BLaER1 treated with 17β-estradiol and CSF1 and Interleukin-3, amounts not matched to agents 10 nM and 100 nM (cell line): ENCODE data around the gene POLD4.

Experiments
- H3K27ac ChIP-seq, 11 experiments: shearing (Covaris generic); formaldehyde crosslinking; 2 replicates each; pipeline ENCODE4 v1.8.1; 2022
- H3K27me3 ChIP-seq, 11 experiments: shearing (Covaris generic); formaldehyde crosslinking; 2 replicates each; pipeline ENCODE4 v1.8.1; 2022
- H3K36me3 ChIP-seq, 11 experiments: shearing (Covaris generic); formaldehyde crosslinking; 2 replicates each; pipeline ENCODE4 v1.8.1; 2022
- H3K4me1 ChIP-seq, 10 experiments: shearing (Covaris generic); formaldehyde crosslinking; 2 replicates each; pipeline ENCODE4 v1.8.1; 2022
- H3K4me2 ChIP-seq, 11 experiments: shearing (Covaris generic); formaldehyde crosslinking; 2 replicates each; pipeline ENCODE4 v1.8.1; 2022
- H3K4me3 ChIP-seq, 10 experiments: shearing (Covaris generic); formaldehyde crosslinking; 2 replicates each; pipeline ENCODE4 v1.8.1; 2022
- H3K9ac ChIP-seq, 11 experiments: shearing (Covaris generic); formaldehyde crosslinking; 2 replicates each; pipeline ENCODE4 v1.8.1; 2022
- H3K9me3 ChIP-seq, 11 experiments: shearing (Covaris generic); formaldehyde crosslinking; replicated peaks in 1 of 11; 2 replicates each; pipeline ENCODE4 v1.8.1; 2022
- H4K20me1 ChIP-seq, 11 experiments: shearing (Covaris generic); formaldehyde crosslinking; 2 replicates each; pipeline ENCODE4 v1.8.1; 2022
- Cebpa-rat ChIP-seq, 11 experiments: shearing (Covaris generic); IDR thresholded peaks; 2 replicates each; pipeline ENCODE4 v1.8.1; 2022

POLD4 gene

DNA sequence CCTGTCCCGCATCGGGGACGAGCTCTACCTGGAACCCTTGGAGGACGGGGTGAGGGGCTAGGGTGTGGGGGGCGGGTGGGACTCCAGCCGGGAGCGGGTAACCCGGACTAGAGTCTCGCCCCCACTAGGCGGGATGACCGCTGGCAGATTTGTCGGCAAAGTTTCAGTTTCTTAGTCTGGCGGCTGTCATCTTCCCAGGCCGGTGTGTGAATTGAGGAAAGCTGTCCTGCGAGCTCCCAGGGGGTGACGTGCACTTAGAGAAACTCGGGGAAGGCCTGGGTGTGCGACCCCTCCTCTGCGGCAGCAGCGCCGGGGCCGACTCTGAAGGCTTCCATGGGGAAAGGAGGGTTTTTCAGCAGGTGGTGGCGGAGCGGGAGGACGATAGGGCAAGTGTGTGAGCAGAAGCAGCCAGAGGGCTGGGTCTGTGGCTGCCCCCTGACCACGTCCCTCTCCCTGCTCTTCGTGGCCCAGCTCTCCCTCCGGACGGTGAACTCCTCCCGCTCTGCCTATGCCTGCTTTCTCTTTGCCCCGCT lies 38.9 kb upstream of the POLD4 start:
- Histone ChIP-seq H3K27ac (peak overlapping the region in 10 of 11 experiments; percentile 73 to 90 (median 82); a peak in 20 of 22 replicates), H4K20me1 (peaks cover 8 to 49% (median 34%) of the 10 kb centered on the region in 11 experiments; a peak in 21 of 22 replicates), H3K4me3 (peak overlapping the region; percentile 67 to 87 (median 76))

DNA sequence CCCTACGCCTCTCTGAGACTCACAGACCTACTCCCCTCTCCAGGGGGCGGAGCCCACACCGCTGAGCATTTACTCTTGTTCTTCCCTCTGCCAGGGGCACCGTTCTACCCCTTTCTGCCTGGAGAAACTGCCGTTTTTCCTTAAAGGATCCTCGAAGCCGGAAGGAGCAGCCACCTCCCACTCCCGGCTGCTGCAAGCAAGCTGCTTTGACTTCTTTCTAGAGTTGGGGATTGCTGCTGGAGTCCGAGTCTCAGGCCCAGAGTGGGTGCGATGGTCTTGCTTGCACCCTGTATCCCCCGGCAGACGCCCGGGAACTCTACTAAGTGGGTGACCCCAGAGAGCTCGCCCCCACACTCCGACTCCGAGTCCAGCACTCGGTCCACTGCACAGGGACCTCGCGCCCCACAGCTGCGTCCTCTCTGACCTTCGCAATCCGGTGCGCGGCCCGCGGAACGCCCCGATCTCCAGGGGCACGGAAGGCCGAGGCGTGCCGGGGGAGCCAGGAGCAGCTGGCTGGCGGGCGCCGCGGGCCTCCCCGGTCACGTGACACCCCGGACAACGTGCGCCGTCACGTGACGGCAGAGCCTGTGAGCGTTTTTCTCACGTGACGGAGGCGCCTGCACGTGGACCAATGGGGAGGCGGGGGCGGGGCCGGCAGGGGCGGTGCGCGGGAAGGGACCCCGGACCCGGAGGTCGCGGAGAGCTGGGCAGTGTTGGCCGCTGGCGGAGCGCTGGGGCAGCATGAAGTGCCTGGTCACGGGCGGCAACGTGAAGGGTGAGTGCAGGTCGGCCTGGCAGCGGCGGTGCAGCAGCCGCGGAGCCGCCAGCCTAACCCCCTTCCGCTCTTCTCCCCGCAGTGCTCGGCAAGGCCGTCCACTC lies 38.2 kb upstream of the POLD4 start, which contains the start of gene RAD9A:
Gene RAD9A (plus strand): TSS at position 683 of the 879 bp plus-strand sequence. CDS start 59 bp downstream, at position 742.
- peak within 1 kb of the TSS; percentile 85 to 100 (median 99) for H3K4me2 ChIP-seq
- no peaks in the 10 kb centered on the region; a peak in 1 of 22 replicates for H3K27me3 ChIP-seq
- peak within 1 kb of the TSS; percentile 81 to 91 (median 87) for H3K9ac ChIP-seq
- H3K9me3 ChIP-seq = no peaks in the 10 kb centered on the region
- peaks cover 37 to 59% (median 50%) of the 10 kb centered on the region in 10 experiments for H3K4me1 ChIP-seq
- peaks cover 17 to 36% (median 30%) of the 10 kb centered on the region in 11 experiments; a peak in 20 of 22 replicates for H3K36me3 ChIP-seq
- H3K27ac ChIP-seq = peak within 1 kb of the TSS; percentile 70 to 90 (median 80)
- H3K4me3 ChIP-seq = peak within 1 kb of the TSS; percentile 67 to 87 (median 76)
- peaks cover 3 to 42% (median 27%) of the 10 kb centered on the region in 11 experiments; a peak in 21 of 22 replicates for H4K20me1 ChIP-seq
- no peak for TF ChIP-seq Cebpa-rat (IDR thresholded peaks at IDR 0.05)

More for the DNA sequence above, 38.9 kb upstream of the POLD4 start:
- TF ChIP-seq Cebpa-rat (IDR thresholded peaks at IDR 0.05) = no peak
- peaks cover 38 to 61% (median 54%) of the 10 kb centered on the region in 10 experiments for H3K4me1 ChIP-seq
- no peaks in the 10 kb centered on the region for H3K9me3 ChIP-seq
- H3K9ac ChIP-seq = peak overlapping the region; percentile 81 to 91 (median 87)
- H3K36me3 ChIP-seq = peaks cover 23 to 43% (median 36%) of the 10 kb centered on the region in 11 experiments
- H3K4me2 ChIP-seq = peak overlapping the region; percentile 85 to 100 (median 99)
- no peaks in the 10 kb centered on the region for H3K27me3 ChIP-seq

DNA sequence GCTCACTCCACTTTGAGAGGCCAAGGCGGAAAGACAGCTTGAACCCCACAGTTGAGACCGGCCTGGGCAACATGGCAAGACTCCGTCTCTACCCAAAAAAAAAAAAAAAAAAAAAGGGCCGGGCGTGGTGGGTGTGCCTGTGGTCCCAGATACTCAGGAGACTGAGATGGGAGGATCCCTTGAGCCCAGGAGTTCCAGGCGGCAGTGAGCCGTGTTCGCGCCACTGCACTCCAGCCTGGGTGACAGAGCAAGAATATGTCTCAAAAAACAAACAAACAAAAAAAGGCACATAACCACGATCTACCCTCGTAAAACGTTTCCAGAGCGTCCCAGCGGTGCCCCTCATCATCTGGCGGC lies 37.6 kb upstream of the POLD4 start:
- H3K9me3 ChIP-seq = no peaks in the 10 kb centered on the region
- peak overlapping the region; percentile 83 to 100 (median 98) for H3K4me2 ChIP-seq
- H3K27ac ChIP-seq = peak overlapping the region; percentile 70 to 90 (median 80)
- H3K9ac ChIP-seq = peak overlapping the region; percentile 81 to 91 (median 87)
- H4K20me1 ChIP-seq = peaks cover 0 to 36% (median 21%) of the 10 kb centered on the region in 11 experiments; a peak in 20 of 22 replicates
- no peak for TF ChIP-seq Cebpa-rat (IDR thresholded peaks at IDR 0.05)
- peaks cover 30 to 53% (median 46%) of the 10 kb centered on the region in 10 experiments for H3K4me1 ChIP-seq
- H3K4me3 ChIP-seq = peak overlapping the region; percentile 67 to 87 (median 76)
- peaks cover 11 to 30% (median 25%) of the 10 kb centered on the region in 11 experiments; a peak in 20 of 22 replicates for H3K36me3 ChIP-seq
- no peaks in the 10 kb centered on the region; a peak in 1 of 22 replicates for H3K27me3 ChIP-seq

DNA sequence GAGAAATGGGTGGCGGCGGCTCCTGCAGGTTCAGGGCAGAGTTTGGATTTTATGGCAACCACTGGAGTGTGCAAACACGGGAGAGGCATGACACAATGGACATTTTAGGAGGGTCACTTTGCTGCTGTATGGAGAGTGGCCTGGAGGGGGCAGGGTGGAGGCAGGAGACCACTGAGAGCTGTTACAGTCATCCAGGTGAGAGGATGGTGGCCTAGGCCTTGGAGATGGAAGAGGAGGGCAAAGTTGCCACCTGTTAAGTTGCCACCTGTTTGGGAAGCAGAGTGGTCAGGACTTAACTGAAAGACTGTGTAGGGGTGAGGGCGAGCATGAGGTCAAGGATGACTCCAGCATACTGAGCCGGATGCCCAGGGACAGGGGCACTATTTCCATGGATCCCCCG lies 36.1 kb upstream of the POLD4 start:
- H4K20me1 ChIP-seq = peaks cover 0 to 24% (median 13%) of the 10 kb centered on the region in 11 experiments; a peak in 17 of 22 replicates
- no peak for TF ChIP-seq Cebpa-rat (IDR thresholded peaks at IDR 0.05)
- no peak overlapping the region for H3K27ac ChIP-seq
- H3K9ac ChIP-seq = peak overlapping the region in 4 of 11 experiments; percentile 15 to 91 (median 52); a peak in 3 of 22 replicates
- H3K36me3 ChIP-seq = peaks cover 0 to 15% (median 13%) of the 10 kb centered on the region in 11 experiments; a peak in 15 of 22 replicates
- H3K4me2 ChIP-seq = peak overlapping the region in 8 of 11 experiments; percentile 83 to 100 (median 96); a peak in 9 of 22 replicates
- no peaks in the 10 kb centered on the region; a peak in 1 of 22 replicates for H3K27me3 ChIP-seq
- H3K4me1 ChIP-seq = peaks cover 28 to 51% (median 45%) of the 10 kb centered on the region in 10 experiments
- no peaks in the 10 kb centered on the region for H3K9me3 ChIP-seq
- no peak overlapping the region for H3K4me3 ChIP-seq

DNA sequence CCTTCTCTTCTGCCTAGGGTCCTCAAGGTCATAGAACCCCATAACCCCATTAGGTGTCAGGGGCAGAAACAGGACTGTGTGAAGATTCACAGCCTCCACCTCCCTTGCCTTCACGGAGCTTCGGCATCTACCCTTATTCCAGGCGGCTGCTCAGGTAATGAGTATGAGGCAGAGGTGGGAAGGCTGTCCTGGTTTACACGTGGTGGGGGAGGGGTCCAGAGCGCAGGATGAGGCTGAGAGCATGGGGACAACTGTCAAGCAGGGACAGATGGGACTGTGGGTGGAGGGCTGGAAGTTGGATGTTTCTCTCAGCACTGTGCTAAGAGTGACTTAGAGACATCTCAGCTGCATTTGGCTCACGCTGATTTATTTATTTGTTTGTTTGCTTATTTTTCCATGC lies 34.2 kb upstream of the POLD4 start:
- Histone ChIP-seq H3K27me3 (no peaks in the 10 kb centered on the region; a peak in 1 of 22 replicates), H3K4me1 (peaks cover 23 to 38% (median 30%) of the 10 kb centered on the region in 10 experiments), H3K9ac (peak overlapping the region in 4 of 11 experiments; percentile 17 to 37 (median 28); a peak in 2 of 22 replicates), H3K27ac (no peak overlapping the region), H3K36me3 (no peaks in the 10 kb centered on the region), H3K4me2 (peak overlapping the region in 5 of 11 experiments; percentile 43 to 61 (median 48); a peak in 8 of 22 replicates), H3K4me3 (no peak overlapping the region), H3K9me3 (no peaks in the 10 kb centered on the region), H4K20me1 (peaks cover 0 to 9% (median 4%) of the 10 kb centered on the region in 11 experiments; a peak in 12 of 22 replicates)
- no peak for TF ChIP-seq Cebpa-rat (IDR thresholded peaks at IDR 0.05)

DNA sequence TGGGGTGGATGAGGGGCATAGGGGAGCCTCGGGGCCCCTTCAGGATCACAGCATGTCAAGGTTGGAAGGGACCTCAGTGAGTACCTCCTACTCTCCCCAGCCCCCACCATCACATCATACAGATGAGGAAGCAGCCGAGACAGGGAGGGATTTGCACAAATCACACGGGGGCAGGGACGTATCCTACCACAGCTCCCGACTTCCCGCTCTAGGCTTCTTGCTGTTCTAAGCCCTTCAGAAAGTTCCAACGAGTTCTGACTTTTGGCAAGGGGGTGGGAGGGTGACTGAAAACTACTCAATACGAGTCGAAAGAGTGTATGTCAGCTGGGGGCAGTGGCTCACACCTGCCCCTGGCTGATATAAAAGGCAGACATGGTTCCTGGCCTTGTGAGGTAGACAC lies 33.7 kb upstream of the POLD4 start:
- H3K9me3 ChIP-seq = no peaks in the 10 kb centered on the region
- peaks cover 0 to 6% (median 0%) of the 10 kb centered on the region in 11 experiments; a peak in 4 of 22 replicates for H4K20me1 ChIP-seq
- peaks cover 24 to 40% (median 31%) of the 10 kb centered on the region in 10 experiments for H3K4me1 ChIP-seq
- no peak overlapping the region for H3K27ac ChIP-seq
- H3K36me3 ChIP-seq = no peaks in the 10 kb centered on the region
- no peak overlapping the region for H3K4me3 ChIP-seq
- no peak for TF ChIP-seq Cebpa-rat (IDR thresholded peaks at IDR 0.05)
- H3K4me2 ChIP-seq = peak overlapping the region in 5 of 11 experiments; percentile 43 to 61 (median 48); a peak in 10 of 22 replicates
- H3K9ac ChIP-seq = peak overlapping the region in 5 of 11 experiments; percentile 10 to 37 (median 24); a peak in 4 of 22 replicates
- no peaks in the 10 kb centered on the region; a peak in 1 of 22 replicates for H3K27me3 ChIP-seq

DNA sequence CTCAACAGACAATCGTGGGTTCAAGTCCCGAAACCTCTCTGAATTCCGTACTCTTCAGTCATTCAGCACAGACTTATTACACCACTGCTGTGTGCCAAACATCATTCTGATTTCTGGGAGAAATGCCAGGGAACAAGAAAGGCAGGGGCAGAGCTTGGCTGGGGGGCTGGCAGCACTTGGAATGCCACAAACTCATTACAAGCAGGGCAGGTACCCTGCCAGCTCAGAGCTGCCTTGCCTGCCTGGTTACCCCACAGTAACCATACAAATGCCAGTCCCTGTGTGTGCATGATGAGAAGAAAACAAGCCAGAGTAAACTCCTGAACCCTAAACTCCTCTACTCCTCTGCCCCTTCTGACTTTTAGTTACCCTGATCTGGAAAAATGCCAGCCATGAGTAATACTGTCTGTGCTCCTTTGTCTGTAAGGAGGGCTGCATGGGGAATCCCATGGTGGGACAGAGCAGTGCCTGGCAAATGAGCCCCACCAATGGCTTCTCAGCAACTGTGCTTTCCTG lies 31.6 kb upstream of the POLD4 start:
- Histone ChIP-seq H4K20me1 (peaks cover 0 to 6% (median 0%) of the 10 kb centered on the region in 11 experiments; a peak in 2 of 22 replicates), H3K4me2 (no peak overlapping the region), H3K9me3 (no peaks in the 10 kb centered on the region), H3K4me1 (peaks cover 27 to 51% (median 38%) of the 10 kb centered on the region in 10 experiments), H3K4me3 (no peak overlapping the region), H3K27me3 (no peaks in the 10 kb centered on the region; a peak in 1 of 22 replicates), H3K36me3 (no peaks in the 10 kb centered on the region), H3K27ac (no peak overlapping the region), H3K9ac (peak overlapping the region in 4 of 11 experiments; percentile 2 to 27 (median 18); a peak in 2 of 22 replicates)
- no peak for TF ChIP-seq Cebpa-rat (IDR thresholded peaks at IDR 0.05)
